NT2/D1 (cell line): ENCODE measurements around the gene SNAPC5.

ENCODE experiments used
- SUZ12 ChIP-seq: IDR thresholded peaks from 2 replicates; pipeline ENCODE4 v1.6.1; 2011; ENCODE audit not compliant: insufficient read length, insufficient read depth; ENCODE audit errors: extremely low read depth
- YY1 ChIP-seq: IDR thresholded peaks from 2 replicates; pipeline ENCODE4 v1.6.1; 2011; ENCODE audit not compliant: insufficient read length, insufficient read depth
- ZNF274 ChIP-seq: IDR thresholded peaks from 2 replicates; pipeline ENCODE4 v1.6.1; 2011; ENCODE audit warnings: mild to moderate bottlenecking, low read depth, low read length

GRCh38 chr15:66456211-66456610, 41.4 kb downstream of the SNAPC5 start:
- TF ChIP-seq YY1 (no peak), ZNF274 (no peak), SUZ12 (no peak)
